ENCODE data around the gene TUSC2. TPM values are rescaled to one million over a fixed set of nuclear protein-coding genes. Genes with fewer than 3 reads are reported as not detected.

Gene TUSC2
- total and polyA plus RNA-seq, 12 donors, result 28.8 to 64.3 (median 34.4) TPM

DNA sequence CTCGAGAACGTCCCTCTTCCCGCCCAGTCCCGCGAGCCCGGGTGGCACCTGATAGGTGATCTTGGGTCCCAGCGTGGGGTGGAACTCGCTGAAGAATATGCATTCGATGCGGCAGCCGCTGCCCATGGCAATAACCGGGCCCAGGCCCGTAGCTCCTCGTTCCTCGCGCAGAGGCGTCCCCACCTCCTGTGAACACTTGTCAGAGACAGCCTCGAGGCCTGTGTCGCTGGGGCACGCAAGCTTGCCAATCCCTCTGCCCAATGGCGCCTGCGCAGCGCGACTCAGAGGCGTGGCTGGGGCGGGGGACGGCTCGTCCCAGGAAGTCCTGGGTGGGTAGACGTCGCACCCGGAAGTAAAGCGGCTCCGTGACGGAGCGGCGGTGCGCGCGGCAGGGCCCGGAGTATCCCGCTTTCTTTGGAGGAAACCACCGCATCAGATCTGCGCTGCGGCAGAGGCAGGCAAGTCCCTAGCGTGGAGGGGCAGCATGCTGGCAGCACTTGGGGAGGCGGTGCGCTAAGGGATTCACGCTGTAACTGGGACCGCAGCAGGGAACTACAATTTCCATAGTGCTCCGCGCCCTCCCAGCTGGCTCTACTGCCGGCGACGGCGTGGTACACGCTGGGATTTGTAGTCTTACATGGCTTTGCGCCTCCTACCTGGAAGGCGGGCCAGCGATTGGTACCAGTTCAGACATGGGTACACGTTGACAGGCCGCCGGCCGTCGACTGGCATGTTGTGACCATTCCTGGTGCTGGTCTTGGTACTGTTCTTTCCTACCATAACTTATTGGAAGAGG is 22.7 kb upstream of the TUSC2 start, which contains the start of the genes CYB561D2 and NPRL2:
Gene CYB561D2 (plus strand): TSS at position 336 of the 796 bp plus-strand sequence. CDS start 572 bp downstream, outside the sequence.
Gene NPRL2 (minus strand): TSS at position 249 of the 796 bp plus-strand sequence. CDS start 123 bp downstream, at position 126.
- TF ChIP-seq, protein P1, sequence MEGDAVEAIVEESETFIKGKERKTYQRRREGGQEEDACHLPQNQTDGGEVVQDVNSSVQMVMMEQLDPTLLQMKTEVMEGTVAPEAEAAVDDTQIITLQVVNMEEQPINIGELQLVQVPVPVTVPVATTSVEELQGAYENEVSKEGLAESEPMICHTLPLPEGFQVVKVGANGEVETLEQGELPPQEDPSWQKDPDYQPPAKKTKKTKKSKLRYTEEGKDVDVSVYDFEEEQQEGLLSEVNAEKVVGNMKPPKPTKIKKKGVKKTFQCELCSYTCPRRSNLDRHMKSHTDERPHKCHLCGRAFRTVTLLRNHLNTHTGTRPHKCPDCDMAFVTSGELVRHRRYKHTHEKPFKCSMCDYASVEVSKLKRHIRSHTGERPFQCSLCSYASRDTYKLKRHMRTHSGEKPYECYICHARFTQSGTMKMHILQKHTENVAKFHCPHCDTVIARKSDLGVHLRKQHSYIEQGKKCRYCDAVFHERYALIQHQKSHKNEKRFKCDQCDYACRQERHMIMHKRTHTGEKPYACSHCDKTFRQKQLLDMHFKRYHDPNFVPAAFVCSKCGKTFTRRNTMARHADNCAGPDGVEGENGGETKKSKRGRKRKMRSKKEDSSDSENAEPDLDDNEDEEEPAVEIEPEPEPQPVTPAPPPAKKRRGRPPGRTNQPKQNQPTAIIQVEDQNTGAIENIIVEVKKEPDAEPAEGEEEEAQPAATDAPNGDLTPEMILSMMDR (IDR thresholded peaks at IDR 0.05), result peak in 1 of 6 experiments; percentile 1
- peak; percentile 63 to 92 for TF ChIP-seq POLR2A (IDR thresholded peaks at IDR 0.05)
- Histone ChIP-seq H3K4me3 (peak within 1 kb of the TSS in 3 of 4 donors; percentile 10 to 96 (median 47)), H3K27ac (peak within 1 kb of the TSS; percentile 55 to 99 (median 80)), H3K9me3 (replicated peaks in 1 of 3) (no peaks in the 10 kb centered on the region), H3K36me3 (replicated peaks in 1 of 2) (peaks cover 0 to 46% of the 10 kb centered on the region in 2 donors), H3K4me1 (replicated peaks in 1 of 2) (peaks cover 20 to 34% of the 10 kb centered on the region in 2 donors), H3K27me3 (no peaks in the 10 kb centered on the region)
- peak; percentile 97 to 98 (median 98) for DNase-seq
- intact Hi-C loops (cut with DNase I), result no loop called here
- 0 to 1% (median 1%) methylated on average over 2 to 64 of the region's 64 CpGs for WGBS, 4 donors

GRCh38 chr3:50350213-50350526 is 22.1 kb upstream of the TUSC2 start:
- WGBS, 4 donors, result 6 to 22% (median 9%) methylated on average over 4 to 7 of the region's 7 CpGs

DNA sequence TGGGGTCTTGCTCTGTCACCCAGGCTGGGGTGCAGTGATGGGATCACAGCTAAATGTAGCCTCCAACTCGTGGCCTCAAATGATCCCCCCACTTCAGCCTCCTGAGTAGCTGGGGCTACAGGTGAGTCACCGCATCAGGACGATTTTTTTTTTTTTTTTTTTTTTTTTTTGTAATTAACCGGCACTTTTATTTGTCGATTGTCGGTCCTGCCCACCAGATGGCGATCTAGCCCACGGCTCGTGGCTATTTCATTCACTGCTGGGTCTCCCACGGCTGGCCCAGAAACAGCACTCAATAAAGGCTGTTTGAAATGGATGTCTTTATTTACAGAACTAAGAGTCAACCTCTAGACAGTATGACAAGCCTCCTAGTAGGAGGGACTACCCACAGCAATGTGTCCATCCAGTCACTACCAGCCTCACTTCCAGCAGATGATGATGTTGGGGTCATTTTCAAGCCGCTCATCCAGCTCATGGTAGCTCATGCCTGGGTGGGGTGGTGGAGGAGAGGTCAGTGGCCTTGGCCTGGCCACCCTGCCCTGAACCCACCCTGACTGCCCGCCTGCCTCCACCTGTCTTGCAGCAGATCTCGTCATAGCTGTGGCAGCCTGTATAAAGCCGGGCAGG is 19.3 kb upstream of the TUSC2 start:
- intact Hi-C loops (cut with DNase I), result loop anchor here (2.0 to 5.0 kb wide), 2 partner anchors 192 to 195 kb away; no protein-coding TSS in a partner anchor
- WGBS, 4 donors, result 5 to 28% (median 16%) methylated on average over 10 to 14 of the region's 14 CpGs
- peaks cover 0 to 16% of the 10 kb centered on the region in 2 donors for H3K36me3 ChIP-seq (replicated peaks in 1 of 2)
- H3K4me3 ChIP-seq, result no peak overlapping the region
- peaks cover 26 to 34% of the 10 kb centered on the region in 2 donors for H3K4me1 ChIP-seq (replicated peaks in 1 of 2)
- no peak for TF ChIP-seq POLR2A (IDR thresholded peaks at IDR 0.05)
- TF ChIP-seq, protein P1 (IDR thresholded peaks at IDR 0.05), result peak; percentile 33 to 67 (median 60)
- H3K27me3 ChIP-seq, result no peaks in the 10 kb centered on the region
- H3K27ac ChIP-seq, result peak overlapping the region in 2 of 5 donors; percentile 13 to 27
- DNase-seq, result peak; percentile 69 to 90 (median 81)
- H3K9me3 ChIP-seq (replicated peaks in 1 of 3), result no peaks in the 10 kb centered on the region

More at GRCh38 chr3:50350213-50350526, 22.1 kb upstream of the TUSC2 start:
- DNase-seq, result no peak
- Histone ChIP-seq H3K27ac (peak overlapping the region in 4 of 5 donors; percentile 79 to 99 (median 86)), H3K27me3 (no peaks in the 10 kb centered on the region), H3K36me3 (replicated peaks in 1 of 2) (peaks cover 0 to 41% of the 10 kb centered on the region in 2 donors), H3K4me1 (replicated peaks in 1 of 2) (peaks cover 25 to 34% of the 10 kb centered on the region in 2 donors), H3K4me3 (peak overlapping the region in 3 of 4 donors; percentile 10 to 96 (median 47)), H3K9me3 (replicated peaks in 1 of 3) (no peaks in the 10 kb centered on the region)
- TF ChIP-seq, protein P1 (IDR thresholded peaks at IDR 0.05), result no peak
- no peak for TF ChIP-seq POLR2A (IDR thresholded peaks at IDR 0.05)
- intact Hi-C loops (cut with DNase I), result no loop called here

All from adrenal gland (tissue), 12 donors.